Liver (tissue), 9 donors: ENCODE data around the gene ALDH1B1. TPM values are rescaled to one million over a fixed set of nuclear protein-coding genes. Genes with fewer than 3 reads are reported as not detected.

Source experiments
- DNase-seq: peaks from one replicate; pipeline ENCODE4 v3.0.0-alpha.2; 2017; ENCODE audit warnings: low spot score
- H3K27ac ChIP-seq, 2 donors: one replicate each; pipeline ENCODE4 v1.7.0; 2013; ENCODE audit warnings: inconsistent platforms in 2 of 2, low read length in 2 of 2, control low read depth in 1 of 2, low read depth in 1 of 2, mild to moderate bottlenecking in 1 of 2
- H3K27me3 ChIP-seq, 4 donors: one replicate each; pipeline versions ENCODE4 v1.6.1 to v1.7.0; 2013; ENCODE audit warnings: low read length in 3 of 4, inconsistent platforms in 1 of 4, mild to moderate bottlenecking in 1 of 4, moderate library complexity in 1 of 4; ENCODE audit not compliant: control insufficient read depth in 4 of 4, insufficient read depth in 4 of 4
- H3K36me3 ChIP-seq, 4 donors: one replicate each; pipeline versions ENCODE4 v1.6.1 to v1.7.0; 2013; ENCODE audit warnings: low read length in 3 of 4, mild to moderate bottlenecking in 3 of 4, low read depth in 1 of 4, moderate library complexity in 1 of 4; ENCODE audit not compliant: control insufficient read depth in 4 of 4, insufficient read depth in 3 of 4
- H3K4me1 ChIP-seq, 4 donors: one replicate each; pipeline versions ENCODE4 v1.6.1 to v1.7.0; 2013; ENCODE audit warnings: low read length in 3 of 4, mild to moderate bottlenecking in 3 of 4, moderate library complexity in 1 of 4; ENCODE audit not compliant: control insufficient read depth in 4 of 4, insufficient read depth in 4 of 4
- H3K4me3 ChIP-seq, 3 donors: one replicate each; pipeline versions ENCODE4 v1.6.1 to v1.7.0; 2013; ENCODE audit warnings: low read length in 3 of 3, control low read depth in 1 of 3, low read depth in 1 of 3, mild to moderate bottlenecking in 1 of 3
- H3K9ac ChIP-seq, 2 donors: one replicate each; pipeline ENCODE4 v1.7.0; 2013; ENCODE audit warnings: low read length in 2 of 2, mild to moderate bottlenecking in 2 of 2, moderate library complexity in 2 of 2, control low read depth in 1 of 2, low read depth in 1 of 2
- H3K9me3 ChIP-seq, 4 donors: one replicate each; pipeline versions ENCODE4 v1.6.1 to v1.7.0; 2013; ENCODE audit warnings: low read length in 3 of 4; ENCODE audit not compliant: control insufficient read depth in 4 of 4
- EGR1 ChIP-seq, 2 donors: IDR thresholded peaks; 2 replicates each; pipeline ENCODE4 v1.6.1; 2016 to 2018; ENCODE audit warnings: antibody characterized with exemption in 2 of 2, low read depth in 2 of 2
- FOXA1 ChIP-seq: IDR thresholded peaks from 2 replicates; pipeline ENCODE4 v1.6.1; 2016; ENCODE audit warnings: antibody characterized with exemption
- FOXA2 ChIP-seq: IDR thresholded peaks from 2 replicates; pipeline ENCODE4 v1.6.1; 2016; ENCODE audit warnings: antibody characterized with exemption
- GABPA ChIP-seq, 2 donors: IDR thresholded peaks in 1 of 2; conservative IDR thresholded peaks in 1 of 2; 2 replicates each; pipeline ENCODE4 v1.6.1; 2016; ENCODE audit warnings: antibody characterized with exemption in 2 of 2, mild to moderate bottlenecking in 1 of 2, moderate library complexity in 1 of 2
- HNF4A ChIP-seq, 2 donors: conservative IDR thresholded peaks; 2 replicates each; pipeline ENCODE4 v1.6.1; 2016; ENCODE audit warnings: antibody characterized with exemption in 2 of 2, mild to moderate bottlenecking in 2 of 2
- HNF4G ChIP-seq: IDR thresholded peaks from 2 replicates; pipeline ENCODE4 v1.6.1; 2016; ENCODE audit warnings: antibody characterized with exemption
- JUND ChIP-seq, 2 donors: IDR thresholded peaks; 2 replicates each; pipeline ENCODE4 v1.6.1; 2016; ENCODE audit warnings: antibody characterized with exemption in 2 of 2
- RAD21 ChIP-seq, 2 donors: IDR thresholded peaks; 2 replicates each; pipeline ENCODE4 v1.6.1; 2016; ENCODE audit warnings: antibody characterized with exemption in 2 of 2, mild to moderate bottlenecking in 2 of 2
- RXRA ChIP-seq, 2 donors: IDR thresholded peaks; 2 replicates each; pipeline ENCODE4 v1.6.1; 2017 to 2018; ENCODE audit warnings: antibody characterized with exemption in 2 of 2, mild to moderate bottlenecking in 1 of 2
- TAF1 ChIP-seq: conservative IDR thresholded peaks from 2 replicates; pipeline ENCODE4 v1.6.1; 2016; ENCODE audit warnings: antibody characterized with exemption, mild to moderate bottlenecking
- YY1 ChIP-seq: IDR thresholded peaks from 2 replicates; pipeline ENCODE4 v1.6.1; 2016; ENCODE audit warnings: antibody characterized with exemption, mild to moderate bottlenecking
- WGBS: extraction: QIAGEN DNeasy Blood & Tissue Kit; methylation state at CpG from one replicate; pipeline ENCODE4 v1.1.7; 2013; 5-methylcytosine and 5-hydroxymethylcytosine counted together
- polyA plus RNA-seq, 2 donors: library from polyadenylated mRNA; stranded (reverse) in 1 of 2; unstranded in 1 of 2; fragments of 200-250 nt in 1 of 2; fragments of >200 nt in 1 of 2; fragmentation: Nextera tagmentation in 1 of 2; extraction: Ambion mirVana in 1 of 2; gene quantifications; one replicate each; pipeline versions ENCODE4 v1.2.1 to v1.2.3, GENCODE V29; 2013 to 2015
- total RNA-seq, 2 donors: library from RNA; depleted of rRNA; stranded (reverse); fragments of >200 nt; gene quantifications; one replicate each; pipeline ENCODE4 v1.2.3, GENCODE V29; 2014
- TF ChIP-seq, protein P1 (sequence below): IDR thresholded peaks from 2 replicates; pipeline ENCODE4 v1.6.1; 2016; ENCODE audit warnings: antibody characterized with exemption
- TF ChIP-seq, protein P2 (sequence below): IDR thresholded peaks from 2 replicates; pipeline ENCODE4 v1.6.1; 2016; ENCODE audit warnings: antibody characterized with exemption
- TF ChIP-seq, protein P3 (sequence below): IDR thresholded peaks from 2 replicates; pipeline ENCODE4 v1.6.1; 2016; ENCODE audit warnings: antibody characterized with exemption
- TF ChIP-seq, protein P4 (sequence below): fragments of 150-350 bp; IDR thresholded peaks from 2 replicates; pipeline ENCODE4 v1.5.1; 2017; ENCODE audit warnings: improper control_type of control experiment, low read depth, low read length; ENCODE audit not compliant: missing input control
- donor health status: healthy.
- donor health status: healthy.
- donor health status: healthy.
- donor health status: healthy.
- donor health status: healthy.

ALDH1B1 gene
- total and polyA plus RNA-seq, 4 donors, result 18.9 to 73.9 (median 52.6) TPM

DNA sequence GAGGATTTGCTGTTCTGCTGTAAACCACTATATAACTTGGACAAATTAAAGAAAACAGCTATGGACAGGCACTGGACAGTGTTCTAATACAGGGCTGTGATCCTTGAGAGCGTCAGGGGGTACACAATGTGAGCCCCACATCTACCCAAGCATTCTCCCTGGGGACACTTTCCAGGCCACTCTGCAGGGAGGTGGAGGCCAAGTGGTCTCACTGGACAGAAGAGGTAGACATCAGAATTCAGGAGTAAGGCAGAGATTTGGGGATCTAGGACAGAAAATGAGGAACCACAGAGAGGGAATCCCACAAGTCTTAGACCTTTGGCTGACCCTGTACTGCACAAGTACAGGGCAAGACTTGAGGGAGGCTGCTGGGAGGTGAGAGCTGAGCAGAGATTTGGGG, 35.6 kb downstream of the ALDH1B1 start:
- Histone ChIP-seq H3K9ac (no peak overlapping the region), H3K4me1 (peaks cover 3 to 12% (median 5%) of the 10 kb centered on the region in 4 donors), H3K4me3 (no peak overlapping the region), H3K36me3 (no peaks in the 10 kb centered on the region), H3K27me3 (no peaks in the 10 kb centered on the region), H3K27ac (no peak overlapping the region), H3K9me3 (no peaks in the 10 kb centered on the region)
- TF ChIP-seq, protein P1, sequence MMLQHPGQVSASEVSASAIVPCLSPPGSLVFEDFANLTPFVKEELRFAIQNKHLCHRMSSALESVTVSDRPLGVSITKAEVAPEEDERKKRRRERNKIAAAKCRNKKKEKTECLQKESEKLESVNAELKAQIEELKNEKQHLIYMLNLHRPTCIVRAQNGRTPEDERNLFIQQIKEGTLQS, result no peak
- 94% methylated on average over 1 of the region's 1 CpG for WGBS
- DNase-seq, result no peak

DNA sequence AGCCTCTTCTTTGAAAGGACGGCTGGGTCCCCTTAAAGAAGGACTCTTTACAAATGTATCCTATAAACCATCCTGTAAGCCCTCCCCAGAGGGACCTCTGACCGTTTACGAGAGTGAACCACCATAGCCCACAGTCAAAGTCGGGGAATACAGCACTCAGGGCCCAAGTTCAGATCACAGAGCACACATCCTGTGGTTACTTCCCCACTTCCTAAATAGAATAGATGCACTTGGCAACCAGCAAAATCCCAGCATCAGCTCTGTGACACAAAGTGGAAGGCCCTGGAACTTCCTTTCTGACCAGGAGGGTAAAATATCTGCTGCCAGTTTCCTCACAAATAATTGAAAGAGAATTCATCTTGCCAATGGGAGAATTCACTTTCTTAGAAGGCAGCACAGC, 38.6 kb downstream of the ALDH1B1 start:
- H3K9ac ChIP-seq, result no peak overlapping the region
- no peak overlapping the region for H3K4me3 ChIP-seq
- TF ChIP-seq FOXA2 (no peak), EGR1 (IDR thresholded peaks at IDR 0.05; ENCODE audit: low read depth in 2 of 2) (no peak), JUND (IDR thresholded peaks at IDR 0.05) (no peak), FOXA1 (no peak), GABPA (IDR thresholded peaks at IDR 0.05 in 1 of 2, conservative IDR thresholded peaks at IDR 0.05 in 1 of 2) (no peak), RAD21 (IDR thresholded peaks at IDR 0.05) (no peak), TAF1 (no peak)
- TF ChIP-seq, protein P1, result no peak
- TF ChIP-seq, protein P2, sequence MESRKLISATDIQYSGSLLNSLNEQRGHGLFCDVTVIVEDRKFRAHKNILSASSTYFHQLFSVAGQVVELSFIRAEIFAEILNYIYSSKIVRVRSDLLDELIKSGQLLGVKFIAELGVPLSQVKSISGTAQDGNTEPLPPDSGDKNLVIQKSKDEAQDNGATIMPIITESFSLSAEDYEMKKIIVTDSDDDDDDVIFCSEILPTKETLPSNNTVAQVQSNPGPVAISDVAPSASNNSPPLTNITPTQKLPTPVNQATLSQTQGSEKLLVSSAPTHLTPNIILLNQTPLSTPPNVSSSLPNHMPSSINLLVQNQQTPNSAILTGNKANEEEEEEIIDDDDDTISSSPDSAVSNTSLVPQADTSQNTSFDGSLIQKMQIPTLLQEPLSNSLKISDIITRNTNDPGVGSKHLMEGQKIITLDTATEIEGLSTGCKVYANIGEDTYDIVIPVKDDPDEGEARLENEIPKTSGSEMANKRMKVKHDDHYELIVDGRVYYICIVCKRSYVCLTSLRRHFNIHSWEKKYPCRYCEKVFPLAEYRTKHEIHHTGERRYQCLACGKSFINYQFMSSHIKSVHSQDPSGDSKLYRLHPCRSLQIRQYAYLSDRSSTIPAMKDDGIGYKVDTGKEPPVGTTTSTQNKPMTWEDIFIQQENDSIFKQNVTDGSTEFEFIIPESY, result no peak
- WGBS, result 74% methylated on average over 4 of the region's 4 CpGs
- no peaks in the 10 kb centered on the region for H3K9me3 ChIP-seq
- no peak for DNase-seq
- no peak overlapping the region for H3K27ac ChIP-seq
- H3K4me1 ChIP-seq, result no peaks in the 10 kb centered on the region
- H3K27me3 ChIP-seq, result no peaks in the 10 kb centered on the region
- no peaks in the 10 kb centered on the region for H3K36me3 ChIP-seq

DNA sequence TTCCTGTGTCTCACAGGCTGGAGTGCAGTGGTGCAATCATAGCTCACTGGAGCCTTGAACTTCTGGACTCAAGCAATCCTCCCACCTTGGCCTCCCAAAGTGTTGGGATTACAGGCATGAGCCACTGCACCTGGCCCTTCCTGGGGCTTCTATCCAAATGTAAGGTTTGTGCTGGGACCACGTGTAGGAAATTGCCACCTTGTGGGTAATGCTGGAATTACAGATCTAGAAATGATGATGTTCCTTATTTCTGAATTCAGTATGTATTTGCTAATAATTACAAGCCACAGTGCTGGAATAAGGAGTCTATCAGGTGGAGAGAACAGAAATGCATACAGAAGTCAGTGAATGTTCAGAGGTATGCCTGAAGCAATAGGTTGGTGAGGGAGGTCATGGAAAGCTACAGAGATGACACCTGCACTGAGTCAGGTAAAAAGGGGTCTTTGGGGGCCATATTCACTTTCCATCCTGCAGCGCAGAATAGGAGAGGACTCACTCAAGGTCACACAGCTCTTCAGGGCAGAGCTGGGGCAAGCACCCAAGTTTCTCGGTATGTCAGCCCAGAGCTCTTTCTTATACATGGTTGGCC, 40.5 kb downstream of the ALDH1B1 start:
- TF ChIP-seq FOXA2 (no peak), FOXA1 (no peak), JUND (IDR thresholded peaks at IDR 0.05) (no peak), HNF4G (no peak), RAD21 (IDR thresholded peaks at IDR 0.05) (peak; percentile 74 to 81), EGR1 (IDR thresholded peaks at IDR 0.05; ENCODE audit: low read depth in 2 of 2) (no peak), HNF4A (conservative IDR thresholded peaks at IDR 0.05) (no peak), RXRA (IDR thresholded peaks at IDR 0.05) (no peak), YY1 (no peak), TAF1 (no peak), GABPA (IDR thresholded peaks at IDR 0.05 in 1 of 2, conservative IDR thresholded peaks at IDR 0.05 in 1 of 2) (no peak)
- TF ChIP-seq, protein P3, sequence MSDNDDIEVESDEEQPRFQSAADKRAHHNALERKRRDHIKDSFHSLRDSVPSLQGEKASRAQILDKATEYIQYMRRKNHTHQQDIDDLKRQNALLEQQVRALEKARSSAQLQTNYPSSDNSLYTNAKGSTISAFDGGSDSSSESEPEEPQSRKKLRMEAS, result peak; percentile 46
- TF ChIP-seq, protein P4, sequence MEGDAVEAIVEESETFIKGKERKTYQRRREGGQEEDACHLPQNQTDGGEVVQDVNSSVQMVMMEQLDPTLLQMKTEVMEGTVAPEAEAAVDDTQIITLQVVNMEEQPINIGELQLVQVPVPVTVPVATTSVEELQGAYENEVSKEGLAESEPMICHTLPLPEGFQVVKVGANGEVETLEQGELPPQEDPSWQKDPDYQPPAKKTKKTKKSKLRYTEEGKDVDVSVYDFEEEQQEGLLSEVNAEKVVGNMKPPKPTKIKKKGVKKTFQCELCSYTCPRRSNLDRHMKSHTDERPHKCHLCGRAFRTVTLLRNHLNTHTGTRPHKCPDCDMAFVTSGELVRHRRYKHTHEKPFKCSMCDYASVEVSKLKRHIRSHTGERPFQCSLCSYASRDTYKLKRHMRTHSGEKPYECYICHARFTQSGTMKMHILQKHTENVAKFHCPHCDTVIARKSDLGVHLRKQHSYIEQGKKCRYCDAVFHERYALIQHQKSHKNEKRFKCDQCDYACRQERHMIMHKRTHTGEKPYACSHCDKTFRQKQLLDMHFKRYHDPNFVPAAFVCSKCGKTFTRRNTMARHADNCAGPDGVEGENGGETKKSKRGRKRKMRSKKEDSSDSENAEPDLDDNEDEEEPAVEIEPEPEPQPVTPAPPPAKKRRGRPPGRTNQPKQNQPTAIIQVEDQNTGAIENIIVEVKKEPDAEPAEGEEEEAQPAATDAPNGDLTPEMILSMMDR, result peak; percentile 60
- TF ChIP-seq, protein P2, result no peak
- no peak overlapping the region for H3K27ac ChIP-seq
- H3K36me3 ChIP-seq, result no peaks in the 10 kb centered on the region
- H3K4me3 ChIP-seq, result no peak overlapping the region
- DNase-seq, result no peak
- H3K9ac ChIP-seq, result no peak overlapping the region
- H3K9me3 ChIP-seq, result no peaks in the 10 kb centered on the region
- no peaks in the 10 kb centered on the region for H3K27me3 ChIP-seq
- 37% methylated on average over 3 of the region's 3 CpGs for WGBS
- peaks cover 0 to 13% (median 7%) of the 10 kb centered on the region in 4 donors for H3K4me1 ChIP-seq
